IPS-18c (cell line): ENCODE measurements around the gene RAX2.

Experiments
- H3K4me3 ChIP-seq: 2 replicates; pipeline ENCODE4 v1.7.0; 2013; ENCODE audit warnings: low read depth, mild to moderate bottlenecking, low read length, moderate library complexity; ENCODE audit not compliant: insufficient read depth
- H3K9me3 ChIP-seq: one replicate; pipeline ENCODE4 v1.6.1; 2013; ENCODE audit warnings: mild to moderate bottlenecking, low read length, moderate library complexity; ENCODE audit not compliant: control insufficient read depth, insufficient read depth

Gene RAX2

GRCh38 chr19:3804429-3804828 is 32.4 kb upstream of the RAX2 start:
- no peak overlapping the region for H3K4me3 ChIP-seq
- no peaks in the 10 kb centered on the region for H3K9me3 ChIP-seq

- no peaks in the 10 kb centered on the region for H3K9me3 ChIP-seq
- no peak overlapping the region for H3K4me3 ChIP-seq
Observed at GRCh38 chr19:3803986-3804385, 32.0 kb upstream of the RAX2 start.

- no peaks in the 10 kb centered on the region for H3K9me3 ChIP-seq
- no peak overlapping the region for H3K4me3 ChIP-seq
Observed at GRCh38 chr19:3803114-3803888, 31.3 kb upstream of the RAX2 start.

GRCh38 chr19:3801412-3802096 is 29.5 kb upstream of the RAX2 start:
- H3K9me3 ChIP-seq = no peaks in the 10 kb centered on the region
- H3K4me3 ChIP-seq = peak overlapping the region; percentile 45; the same call in 1 of the 2 replicates

- Histone ChIP-seq H3K4me3 (peak overlapping the region; percentile 45), H3K9me3 (no peaks in the 10 kb centered on the region)
Observed at GRCh38 chr19:3800996-3801395, 29.0 kb upstream of the RAX2 start.

GRCh38 chr19:3798137-3798536 is 26.1 kb upstream of the RAX2 start:
- Histone ChIP-seq H3K9me3 (no peaks in the 10 kb centered on the region), H3K4me3 (no peak overlapping the region)

- H3K9me3 ChIP-seq = no peaks in the 10 kb centered on the region
- H3K4me3 ChIP-seq = no peak overlapping the region
Observed at GRCh38 chr19:3796358-3796757, 24.3 kb upstream of the RAX2 start.

- H3K9me3 ChIP-seq = no peaks in the 10 kb centered on the region
- no peak overlapping the region for H3K4me3 ChIP-seq
Observed at GRCh38 chr19:3793799-3794198, 21.8 kb upstream of the RAX2 start.

- H3K9me3 ChIP-seq = no peaks in the 10 kb centered on the region
Observed at GRCh38 chr19:3792114-3792513, 20.1 kb upstream of the RAX2 start.

GRCh38 chr19:3790941-3791340 is 18.9 kb upstream of the RAX2 start:
- Histone ChIP-seq H3K4me3 (no peak overlapping the region), H3K9me3 (no peaks in the 10 kb centered on the region)

More at GRCh38 chr19:3792114-3792513, 20.1 kb upstream of the RAX2 start:
- H3K4me3 ChIP-seq = no peak overlapping the region

- no peaks in the 10 kb centered on the region for H3K9me3 ChIP-seq
- no peak overlapping the region for H3K4me3 ChIP-seq
Observed at GRCh38 chr19:3790209-3790734, 18.2 kb upstream of the RAX2 start.

GRCh38 chr19:3788996-3789778 is 17.2 kb upstream of the RAX2 start:
- Histone ChIP-seq H3K9me3 (no peaks in the 10 kb centered on the region), H3K4me3 (no peak overlapping the region)

GRCh38 chr19:3785938-3786824 is 14.2 kb upstream of the RAX2 start, which contains the start of gene MATK:
Gene MATK (minus strand): TSS chr19:3786381. CDS start chr19:3785135, 1,246 bp downstream.
- Histone ChIP-seq H3K9me3 (no peaks in the 10 kb centered on the region), H3K4me3 (peak within 1 kb of the TSS; percentile 70)

GRCh38 chr19:3785451-3785937 is 13.5 kb upstream of the RAX2 start:
- H3K4me3 ChIP-seq = peak overlapping the region; percentile 70
- H3K9me3 ChIP-seq = peaks cover 3% of the 10 kb centered on the region

GRCh38 chr19:3784607-3785450 is 12.8 kb upstream of the RAX2 start:
- H3K4me3 ChIP-seq = peak overlapping the region; percentile 70
- peaks cover 3% of the 10 kb centered on the region for H3K9me3 ChIP-seq
